H1 (cell line): ENCODE data around the gene CACNA1E. TPM values are rescaled to one million over a fixed set of nuclear protein-coding genes. Genes with fewer than 3 reads are reported as not detected.

ENCODE experiments used
- CHD1 ChIP-seq: IDR thresholded peaks from 2 replicates; pipeline ENCODE4 v1.6.1; 2012; ENCODE audit warnings: low read depth, low read length, improper control_type of control experiment
- MAFK ChIP-seq: IDR thresholded peaks from 2 replicates; pipeline ENCODE4 v1.6.1; 2012; ENCODE audit warnings: low read depth, mild to moderate bottlenecking, improper control_type of control experiment, low read length
- RAD21 ChIP-seq, 2 experiments: IDR thresholded peaks in 1 of 2; conservative IDR thresholded peaks in 1 of 2; 2 replicates each; pipeline ENCODE4 v1.6.1; 2011; ENCODE audit warnings: low read depth in 2 of 2, low read length in 2 of 2, improper control_type of control experiment in 1 of 2, inconsistent platforms in 1 of 2, mild to moderate bottlenecking in 1 of 2, moderate library complexity in 1 of 2
- RXRA ChIP-seq: IDR thresholded peaks from 2 replicates; pipeline ENCODE4 v1.6.1; 2011; ENCODE audit warnings: low read depth, mild to moderate bottlenecking, low read length, moderate library complexity; ENCODE audit not compliant: insufficient read depth
- SIX5 ChIP-seq: IDR thresholded peaks from 2 replicates; pipeline ENCODE4 v1.6.1; 2011; ENCODE audit warnings: mild to moderate bottlenecking, low read depth, low read length
- TCF12 ChIP-seq: IDR thresholded peaks from 2 replicates; pipeline ENCODE4 v1.6.1; 2011; ENCODE audit warnings: low read depth, mild to moderate bottlenecking, low read length
- polyA plus RNA-seq, 7 experiments: library from polyadenylated mRNA; depleted of rRNA in 3 of 7; stranded (reverse) in 5 of 7; unstranded in 2 of 7; fragments of >200 nt in 5 of 7; fragments of 200-250 nt in 2 of 7; gene quantifications; 1 replicate in 5 of 7; 2 replicates in 1 of 7; 4 replicates in 1 of 7; pipeline versions ENCODE4 v1.2.1 to v1.2.3, GENCODE V29; 2011 to 2013; ENCODE audit warnings: missing spikeins in 2 of 7, mixed read lengths in 2 of 7
- total RNA-seq: library from RNA; stranded (reverse); fragmentation: NEBNext Ultra II Directional; extraction: Animal tissue kit (Norgen Biotek cat#: 25700); gene quantifications from 2 replicates; pipeline ENCODE4 v1.2.1, GENCODE V29; 2021
- TF ChIP-seq, protein P1 (sequence below): fragments of 300-600 bp; sonication (generic); IDR thresholded peaks from 2 replicates; pipeline ENCODE4 v1.7.1; 2012; ENCODE audit warnings: low read length, moderate library complexity, mild to moderate bottlenecking, inconsistent platforms; ENCODE audit not compliant: insufficient replicate concordance
- TF ChIP-seq, protein P2 (sequence below): IDR thresholded peaks from 2 replicates; pipeline ENCODE4 v1.6.1; 2012; ENCODE audit warnings: inconsistent platforms
- TF ChIP-seq, protein P3 (sequence below): IDR thresholded peaks from 2 replicates; pipeline ENCODE4 v1.6.1; 2012; ENCODE audit warnings: inconsistent platforms

The CACNA1E gene
- total and polyA plus RNA-seq, 2 of the 8 experiments (the other 6 are each of a cell fraction or from before 2014, with no cell fraction given) = 0.98 to 1.3 TPM

DNA sequence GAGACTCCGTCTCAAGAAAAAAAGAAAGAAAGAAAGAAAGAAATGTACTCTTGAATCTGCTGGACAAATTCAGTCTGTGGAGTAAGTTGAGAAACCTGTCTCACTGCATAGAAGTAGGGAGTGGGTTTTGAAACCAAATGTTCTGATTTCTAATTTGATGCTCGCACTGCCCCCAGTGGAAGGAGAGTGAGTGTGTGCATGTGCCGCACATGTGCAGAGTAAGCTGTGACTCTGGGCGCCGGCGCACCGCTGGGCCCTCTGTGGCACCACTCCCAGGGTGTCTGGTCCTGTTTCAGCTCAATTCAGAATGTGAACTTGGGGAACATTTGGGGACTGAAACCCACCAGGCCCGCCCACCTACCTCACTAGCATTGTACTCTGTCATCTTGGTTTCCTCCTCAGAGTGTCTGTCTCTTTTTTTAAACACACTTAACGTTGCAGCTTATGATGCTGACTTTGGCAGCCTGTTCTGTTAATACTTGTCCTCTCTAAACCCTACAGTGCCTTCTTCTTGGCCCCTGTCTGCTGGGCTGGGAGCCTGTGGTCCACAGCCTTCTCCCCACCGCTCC is 104.6 kb downstream of the CACNA1E start (continued):
- TF ChIP-seq, protein P1, sequence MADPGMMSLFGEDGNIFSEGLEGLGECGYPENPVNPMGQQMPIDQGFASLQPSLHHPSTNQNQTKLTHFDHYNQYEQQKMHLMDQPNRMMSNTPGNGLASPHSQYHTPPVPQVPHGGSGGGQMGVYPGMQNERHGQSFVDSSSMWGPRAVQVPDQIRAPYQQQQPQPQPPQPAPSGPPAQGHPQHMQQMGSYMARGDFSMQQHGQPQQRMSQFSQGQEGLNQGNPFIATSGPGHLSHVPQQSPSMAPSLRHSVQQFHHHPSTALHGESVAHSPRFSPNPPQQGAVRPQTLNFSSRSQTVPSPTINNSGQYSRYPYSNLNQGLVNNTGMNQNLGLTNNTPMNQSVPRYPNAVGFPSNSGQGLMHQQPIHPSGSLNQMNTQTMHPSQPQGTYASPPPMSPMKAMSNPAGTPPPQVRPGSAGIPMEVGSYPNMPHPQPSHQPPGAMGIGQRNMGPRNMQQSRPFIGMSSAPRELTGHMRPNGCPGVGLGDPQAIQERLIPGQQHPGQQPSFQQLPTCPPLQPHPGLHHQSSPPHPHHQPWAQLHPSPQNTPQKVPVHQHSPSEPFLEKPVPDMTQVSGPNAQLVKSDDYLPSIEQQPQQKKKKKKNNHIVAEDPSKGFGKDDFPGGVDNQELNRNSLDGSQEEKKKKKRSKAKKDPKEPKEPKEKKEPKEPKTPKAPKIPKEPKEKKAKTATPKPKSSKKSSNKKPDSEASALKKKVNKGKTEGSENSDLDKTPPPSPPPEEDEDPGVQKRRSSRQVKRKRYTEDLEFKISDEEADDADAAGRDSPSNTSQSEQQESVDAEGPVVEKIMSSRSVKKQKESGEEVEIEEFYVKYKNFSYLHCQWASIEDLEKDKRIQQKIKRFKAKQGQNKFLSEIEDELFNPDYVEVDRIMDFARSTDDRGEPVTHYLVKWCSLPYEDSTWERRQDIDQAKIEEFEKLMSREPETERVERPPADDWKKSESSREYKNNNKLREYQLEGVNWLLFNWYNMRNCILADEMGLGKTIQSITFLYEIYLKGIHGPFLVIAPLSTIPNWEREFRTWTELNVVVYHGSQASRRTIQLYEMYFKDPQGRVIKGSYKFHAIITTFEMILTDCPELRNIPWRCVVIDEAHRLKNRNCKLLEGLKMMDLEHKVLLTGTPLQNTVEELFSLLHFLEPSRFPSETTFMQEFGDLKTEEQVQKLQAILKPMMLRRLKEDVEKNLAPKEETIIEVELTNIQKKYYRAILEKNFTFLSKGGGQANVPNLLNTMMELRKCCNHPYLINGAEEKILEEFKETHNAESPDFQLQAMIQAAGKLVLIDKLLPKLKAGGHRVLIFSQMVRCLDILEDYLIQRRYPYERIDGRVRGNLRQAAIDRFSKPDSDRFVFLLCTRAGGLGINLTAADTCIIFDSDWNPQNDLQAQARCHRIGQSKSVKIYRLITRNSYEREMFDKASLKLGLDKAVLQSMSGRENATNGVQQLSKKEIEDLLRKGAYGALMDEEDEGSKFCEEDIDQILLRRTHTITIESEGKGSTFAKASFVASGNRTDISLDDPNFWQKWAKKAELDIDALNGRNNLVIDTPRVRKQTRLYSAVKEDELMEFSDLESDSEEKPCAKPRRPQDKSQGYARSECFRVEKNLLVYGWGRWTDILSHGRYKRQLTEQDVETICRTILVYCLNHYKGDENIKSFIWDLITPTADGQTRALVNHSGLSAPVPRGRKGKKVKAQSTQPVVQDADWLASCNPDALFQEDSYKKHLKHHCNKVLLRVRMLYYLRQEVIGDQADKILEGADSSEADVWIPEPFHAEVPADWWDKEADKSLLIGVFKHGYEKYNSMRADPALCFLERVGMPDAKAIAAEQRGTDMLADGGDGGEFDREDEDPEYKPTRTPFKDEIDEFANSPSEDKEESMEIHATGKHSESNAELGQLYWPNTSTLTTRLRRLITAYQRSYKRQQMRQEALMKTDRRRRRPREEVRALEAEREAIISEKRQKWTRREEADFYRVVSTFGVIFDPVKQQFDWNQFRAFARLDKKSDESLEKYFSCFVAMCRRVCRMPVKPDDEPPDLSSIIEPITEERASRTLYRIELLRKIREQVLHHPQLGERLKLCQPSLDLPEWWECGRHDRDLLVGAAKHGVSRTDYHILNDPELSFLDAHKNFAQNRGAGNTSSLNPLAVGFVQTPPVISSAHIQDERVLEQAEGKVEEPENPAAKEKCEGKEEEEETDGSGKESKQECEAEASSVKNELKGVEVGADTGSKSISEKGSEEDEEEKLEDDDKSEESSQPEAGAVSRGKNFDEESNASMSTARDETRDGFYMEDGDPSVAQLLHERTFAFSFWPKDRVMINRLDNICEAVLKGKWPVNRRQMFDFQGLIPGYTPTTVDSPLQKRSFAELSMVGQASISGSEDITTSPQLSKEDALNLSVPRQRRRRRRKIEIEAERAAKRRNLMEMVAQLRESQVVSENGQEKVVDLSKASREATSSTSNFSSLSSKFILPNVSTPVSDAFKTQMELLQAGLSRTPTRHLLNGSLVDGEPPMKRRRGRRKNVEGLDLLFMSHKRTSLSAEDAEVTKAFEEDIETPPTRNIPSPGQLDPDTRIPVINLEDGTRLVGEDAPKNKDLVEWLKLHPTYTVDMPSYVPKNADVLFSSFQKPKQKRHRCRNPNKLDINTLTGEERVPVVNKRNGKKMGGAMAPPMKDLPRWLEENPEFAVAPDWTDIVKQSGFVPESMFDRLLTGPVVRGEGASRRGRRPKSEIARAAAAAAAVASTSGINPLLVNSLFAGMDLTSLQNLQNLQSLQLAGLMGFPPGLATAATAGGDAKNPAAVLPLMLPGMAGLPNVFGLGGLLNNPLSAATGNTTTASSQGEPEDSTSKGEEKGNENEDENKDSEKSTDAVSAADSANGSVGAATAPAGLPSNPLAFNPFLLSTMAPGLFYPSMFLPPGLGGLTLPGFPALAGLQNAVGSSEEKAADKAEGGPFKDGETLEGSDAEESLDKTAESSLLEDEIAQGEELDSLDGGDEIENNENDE = no peak
- TF ChIP-seq MAFK = no peak
- TF ChIP-seq TCF12 = no peak
- peak; percentile 11 to 30; a peak in 2 of 4 replicates for TF ChIP-seq RAD21 (IDR thresholded peaks at IDR 0.05 in 1 of 2, conservative IDR thresholded peaks at IDR 0.05 in 1 of 2; ENCODE audit: low read depth in 2 of 2, low read length in 2 of 2)
- TF ChIP-seq CHD1 = no peak
- no peak for TF ChIP-seq RXRA
- TF ChIP-seq SIX5 = no peak
- TF ChIP-seq, protein P2, sequence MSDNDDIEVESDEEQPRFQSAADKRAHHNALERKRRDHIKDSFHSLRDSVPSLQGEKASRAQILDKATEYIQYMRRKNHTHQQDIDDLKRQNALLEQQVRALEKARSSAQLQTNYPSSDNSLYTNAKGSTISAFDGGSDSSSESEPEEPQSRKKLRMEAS = peak; percentile 87
- TF ChIP-seq, protein P3, sequence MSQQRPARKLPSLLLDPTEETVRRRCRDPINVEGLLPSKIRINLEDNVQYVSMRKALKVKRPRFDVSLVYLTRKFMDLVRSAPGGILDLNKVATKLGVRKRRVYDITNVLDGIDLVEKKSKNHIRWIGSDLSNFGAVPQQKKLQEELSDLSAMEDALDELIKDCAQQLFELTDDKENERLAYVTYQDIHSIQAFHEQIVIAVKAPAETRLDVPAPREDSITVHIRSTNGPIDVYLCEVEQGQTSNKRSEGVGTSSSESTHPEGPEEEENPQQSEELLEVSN = peak; percentile 50; the same call in 1 of the 2 replicates
